ENCODE measurements around the gene KITLG. TPM values are rescaled to one million over a fixed set of nuclear protein-coding genes. Genes with fewer than 3 reads are reported as not detected.

The KITLG gene
- total RNA-seq, 1 experiment from 2014 or later = 11.7 TPM

DNA sequence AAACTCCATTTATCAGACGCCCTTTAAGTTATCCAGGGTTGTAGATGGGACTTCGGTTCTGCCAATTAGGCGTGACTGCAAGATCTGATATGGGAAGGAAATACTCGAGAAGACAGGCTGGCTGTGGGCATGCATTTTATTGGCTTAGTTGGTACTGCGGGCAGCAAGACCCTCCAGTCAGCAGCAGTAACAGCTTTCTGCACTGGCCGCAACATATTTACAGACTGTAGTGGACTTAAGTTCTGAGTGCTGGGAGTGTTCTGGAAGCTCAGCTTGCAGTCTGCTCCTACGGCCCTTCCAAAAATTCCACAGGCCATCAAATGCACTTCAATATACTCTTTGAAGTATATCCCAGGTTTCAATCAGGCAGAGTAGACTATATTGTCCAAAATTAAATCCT lies 21.1 kb downstream of the KITLG start:
- H4K91ac ChIP-seq (ENCODE audit: insufficient read length, low read depth, low read length) = no peak overlapping the region
- no CpG with 5 or more reads among the region's 7 CpGs for WGBS (ENCODE audit: extremely low coverage, insufficient read length, low lambda C conversion rate)
- H2BK12ac ChIP-seq (ENCODE audit: insufficient read length, low read depth, low read length) = no peak overlapping the region
- no peak overlapping the region for H3K4me3 Mint-ChIP-seq
- DNase-seq = no peak
- no peaks in the 10 kb centered on the region for H4K20me1 ChIP-seq (ENCODE audit: control insufficient read depth, insufficient read depth, insufficient read length)
- H3K56ac ChIP-seq (ENCODE audit: insufficient read length, low read depth, low read length) = no peak overlapping the region
- H3K4me2 ChIP-seq (ENCODE audit: insufficient read depth, insufficient read length, low read length) = no peak overlapping the region
- H3K4ac ChIP-seq (ENCODE audit: low read depth, low read length) = no peak overlapping the region; the same call in 1 of the 2 replicates
- H3K9ac ChIP-seq (ENCODE audit: extremely low read depth, insufficient read length, low read length) = no peak overlapping the region
- no peak overlapping the region for H2BK5ac ChIP-seq (ENCODE audit: insufficient read length, low read length)
- H3K14ac ChIP-seq (ENCODE audit: insufficient read depth, low read length) = peak overlapping the region; percentile 58; the same call in 1 of the 2 replicates
- H2AFZ ChIP-seq (ENCODE audit: low read length) = no peak overlapping the region
- no peak overlapping the region for H2AK5ac ChIP-seq (ENCODE audit: insufficient read length, low read length)
- H3K27me3 ChIP-seq (ENCODE audit: insufficient read depth, low read length) = no peaks in the 10 kb centered on the region
- no peaks in the 10 kb centered on the region for H3K9me3 ChIP-seq (ENCODE audit: control insufficient read depth, low read depth, low read length)
- no peak overlapping the region for H3K27ac ChIP-seq (ENCODE audit: insufficient read length, low read depth, low read length)
- no peaks in the 10 kb centered on the region for H3K79me1 ChIP-seq (ENCODE audit: insufficient read depth, low read depth, low read length, poor library complexity, severe bottlenecking)
- TF ChIP-seq, protein P1, sequence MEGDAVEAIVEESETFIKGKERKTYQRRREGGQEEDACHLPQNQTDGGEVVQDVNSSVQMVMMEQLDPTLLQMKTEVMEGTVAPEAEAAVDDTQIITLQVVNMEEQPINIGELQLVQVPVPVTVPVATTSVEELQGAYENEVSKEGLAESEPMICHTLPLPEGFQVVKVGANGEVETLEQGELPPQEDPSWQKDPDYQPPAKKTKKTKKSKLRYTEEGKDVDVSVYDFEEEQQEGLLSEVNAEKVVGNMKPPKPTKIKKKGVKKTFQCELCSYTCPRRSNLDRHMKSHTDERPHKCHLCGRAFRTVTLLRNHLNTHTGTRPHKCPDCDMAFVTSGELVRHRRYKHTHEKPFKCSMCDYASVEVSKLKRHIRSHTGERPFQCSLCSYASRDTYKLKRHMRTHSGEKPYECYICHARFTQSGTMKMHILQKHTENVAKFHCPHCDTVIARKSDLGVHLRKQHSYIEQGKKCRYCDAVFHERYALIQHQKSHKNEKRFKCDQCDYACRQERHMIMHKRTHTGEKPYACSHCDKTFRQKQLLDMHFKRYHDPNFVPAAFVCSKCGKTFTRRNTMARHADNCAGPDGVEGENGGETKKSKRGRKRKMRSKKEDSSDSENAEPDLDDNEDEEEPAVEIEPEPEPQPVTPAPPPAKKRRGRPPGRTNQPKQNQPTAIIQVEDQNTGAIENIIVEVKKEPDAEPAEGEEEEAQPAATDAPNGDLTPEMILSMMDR (conservative IDR thresholded peaks at IDR 0.05) = no peak
- no peaks in the 10 kb centered on the region for H3K9me3 Mint-ChIP-seq
- no peak overlapping the region for H3T11ph ChIP-seq (ENCODE audit: low read length)
- H4K8ac ChIP-seq (replicated peaks; ENCODE audit: insufficient read length, low read depth, low read length) = no peak overlapping the region
- no peaks in the 10 kb centered on the region for H3K23me2 ChIP-seq (ENCODE audit: insufficient read length, low read depth, low read length, poor library complexity, severe bottlenecking)
- peaks cover 8% of the 10 kb centered on the region; the same call in 1 of the 2 replicates for H3K4me1 ChIP-seq (ENCODE audit: insufficient read depth, low read length)
- no peaks in the 10 kb centered on the region for H3K79me2 ChIP-seq (ENCODE audit: insufficient read depth, low read length)
- H2BK120ac ChIP-seq (ENCODE audit: low read depth, low read length, poor library complexity, severe bottlenecking) = no peak overlapping the region
- no peak overlapping the region for H3K23ac ChIP-seq (ENCODE audit: insufficient read length, low read depth, low read length)
- H3K36me3 Mint-ChIP-seq (ENCODE audit: insufficient read depth in 1 of 3, low read depth in 3 of 3) = no peaks in the 10 kb centered on the region
- H2BK15ac ChIP-seq (ENCODE audit: low read depth, low read length) = no peak overlapping the region
- H3K18ac ChIP-seq (ENCODE audit: insufficient read length, low read depth, low read length) = no peak overlapping the region
- peak overlapping the region in 2 of 3 experiments; percentile 0 to 97; a peak in 2 of 7 replicates for H3K27ac Mint-ChIP-seq
- no peak overlapping the region for H4K5ac ChIP-seq (ENCODE audit: insufficient read length, low read depth, low read length)
- H3K27me3 Mint-ChIP-seq (ENCODE audit: low read depth) = no peaks in the 10 kb centered on the region
- no peak overlapping the region for H2BK20ac ChIP-seq (ENCODE audit: low read depth, low read length, poor library complexity, severe bottlenecking)
- H3K4me1 Mint-ChIP-seq = peaks cover 17 to 45% of the 10 kb centered on the region in 2 experiments

All from H9 (cell line).